WERI-Rb-1 (cell line): Measurements from ENCODE around the gene ZNF346.
"Not testable (repeated sequence)": the region's sequence is repeated elsewhere in the genome, so short reads cannot be mapped to it uniquely, and the experiment has no call there.

Source experiments
- DNase-seq: peaks from one replicate; pipeline ENCODE4 v3.0.0-alpha.2; 2020
- H3K27ac ChIP-seq: fragments of 250-450 bp; sonication (Bioruptor Pico); 2 replicates; pipeline ENCODE4 v1.5.1; 2020; ENCODE audit warnings: mild to moderate bottlenecking, moderate library complexity
- H3K27me3 ChIP-seq: fragments of 250-450 bp; sonication (Bioruptor Pico); 2 replicates; pipeline ENCODE4 v1.5.1; 2021; ENCODE audit warnings: mild to moderate bottlenecking, low read depth, moderate library complexity; ENCODE audit not compliant: insufficient read depth, severe bottlenecking
- H3K36me3 ChIP-seq: fragments of 250-450 bp; sonication (Bioruptor Pico); 2 replicates; pipeline ENCODE4 v1.5.1; 2020; ENCODE audit warnings: mild to moderate bottlenecking, moderate library complexity
- H3K4me3 ChIP-seq: 2 replicates; pipeline ENCODE4 v1.5.1; 2011; ENCODE audit warnings: low read depth, mild to moderate bottlenecking, control low read depth, low read length
- H3K9me3 ChIP-seq: fragments of 250-450 bp; sonication (Bioruptor Pico); 2 replicates; pipeline ENCODE4 v1.5.1; 2021; ENCODE audit warnings: mild to moderate bottlenecking, moderate library complexity; ENCODE audit not compliant: severe bottlenecking
- CTCF ChIP-seq: IDR thresholded peaks from 2 replicates; pipeline ENCODE4 v1.5.1; 2011; ENCODE audit warnings: low read depth, mild to moderate bottlenecking, control low read depth, inconsistent platforms, low read length

ZNF346 gene

GRCh38 chr5:177044641-177045040 is 22.1 kb downstream of the ZNF346 start:
- no peak for DNase-seq
- peaks cover 5% of the 10 kb centered on the region for H3K36me3 ChIP-seq
- no peak overlapping the region for H3K4me3 ChIP-seq
- H3K27me3 ChIP-seq: no peaks in the 10 kb centered on the region
- no peak overlapping the region for H3K27ac ChIP-seq
- no peak for TF ChIP-seq CTCF
- H3K9me3 ChIP-seq: no peaks in the 10 kb centered on the region

- H3K36me3 ChIP-seq: peaks cover 5% of the 10 kb centered on the region
- TF ChIP-seq CTCF: no peak
- DNase-seq: no peak
- no peaks in the 10 kb centered on the region for H3K27me3 ChIP-seq
- H3K27ac ChIP-seq: no peak overlapping the region
- no peak overlapping the region for H3K4me3 ChIP-seq
- no peaks in the 10 kb centered on the region for H3K9me3 ChIP-seq
Measured at GRCh38 chr5:177045631-177046030, 23.1 kb downstream of the ZNF346 start.

GRCh38 chr5:177048531-177048930 is 26.0 kb downstream of the ZNF346 start:
- DNase-seq, H3K4me3 ChIP-seq, H3K36me3 ChIP-seq, H3K27me3 ChIP-seq, H3K9me3 ChIP-seq, H3K27ac ChIP-seq: not testable (repeated sequence)

GRCh38 chr5:177049285-177049684 is 26.8 kb downstream of the ZNF346 start:
- Histone ChIP-seq H3K27me3 (no peaks in the 10 kb centered on the region), H3K36me3 (no peaks in the 10 kb centered on the region; the same call in 1 of the 2 replicates), H3K9me3 (no peaks in the 10 kb centered on the region), H3K4me3 (no peak overlapping the region), H3K27ac (no peak overlapping the region)
- no peak for TF ChIP-seq CTCF
- DNase-seq: no peak

GRCh38 chr5:177064500-177065277 is 42.2 kb downstream of the ZNF346 start:
- Histone ChIP-seq H3K27ac (no peak overlapping the region), H3K36me3 (no peaks in the 10 kb centered on the region; the same call in none of the 2 replicates), H3K9me3 (no peaks in the 10 kb centered on the region), H3K27me3 (no peaks in the 10 kb centered on the region), H3K4me3 (no peak overlapping the region)
- no peak for TF ChIP-seq CTCF
- no peak for DNase-seq

- no peak for DNase-seq
- TF ChIP-seq CTCF: no peak
- H3K36me3 ChIP-seq: no peaks in the 10 kb centered on the region; the same call in none of the 2 replicates
- no peaks in the 10 kb centered on the region for H3K27me3 ChIP-seq
- H3K4me3 ChIP-seq: no peak overlapping the region
- H3K9me3 ChIP-seq: no peaks in the 10 kb centered on the region
- H3K27ac ChIP-seq: no peak overlapping the region
Measured at GRCh38 chr5:177065491-177065890, 43.0 kb downstream of the ZNF346 start.
